ENCODE measurements around the gene MAEA. TPM values are rescaled to one million over a fixed set of nuclear protein-coding genes. Genes with fewer than 3 reads are reported as not detected.

Gene MAEA
- total RNA-seq, 2 donors from 2014 or later, result 76.0 to 110 TPM

DNA sequence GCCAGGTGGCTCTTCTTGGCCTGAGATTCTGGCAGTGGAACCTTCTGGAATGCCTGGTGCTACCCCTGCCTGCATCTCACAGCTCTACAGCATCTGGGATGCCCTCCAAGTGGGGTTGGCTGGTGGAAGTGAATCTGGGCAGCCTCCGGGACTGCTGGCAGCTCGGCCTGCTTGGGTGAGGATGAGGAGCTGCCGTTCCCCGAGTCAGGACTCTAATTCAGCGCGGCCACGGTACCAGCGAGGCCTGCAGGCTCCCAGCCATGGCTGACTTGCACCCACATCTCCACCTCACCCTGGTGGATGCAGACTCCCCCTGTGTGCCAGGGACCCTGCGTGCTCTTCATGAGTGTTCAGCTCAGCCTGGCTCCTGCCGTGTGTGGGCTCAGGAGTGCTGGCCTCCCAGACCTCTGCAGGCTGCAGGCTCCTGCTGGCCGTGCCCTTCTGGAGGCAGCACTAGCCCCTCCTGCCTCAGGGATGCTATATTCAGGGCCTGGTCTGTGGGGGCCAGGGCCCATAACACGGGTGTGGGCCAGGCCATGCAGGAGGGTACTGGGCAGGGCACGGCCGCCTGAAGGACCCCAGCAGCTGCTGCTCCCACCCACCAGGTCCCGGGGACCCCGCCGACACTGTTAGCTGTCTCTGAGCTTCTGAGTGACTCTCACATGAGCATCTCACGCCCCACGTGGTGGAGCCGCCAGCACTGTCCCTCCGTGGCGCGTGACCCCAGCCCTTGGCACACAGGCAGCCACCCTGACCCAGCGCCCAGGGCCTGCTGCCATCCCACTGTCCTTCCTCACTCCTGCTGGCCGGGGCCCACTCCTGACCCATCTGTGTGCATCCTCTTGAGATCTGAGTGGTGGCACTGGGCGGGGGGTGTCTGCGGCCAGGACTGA lies 67.9 kb downstream of the MAEA start:
- Histone ChIP-seq H3K36me3 (peaks cover 0 to 6% of the 10 kb centered on the region in 2 donors), H3K9me3 (no peaks in the 10 kb centered on the region), H3K4me1 (replicated peaks) (no peaks in the 10 kb centered on the region), H3K27ac (no peak overlapping the region), H3K4me3 (no peak overlapping the region), H3K27me3 (replicated peaks; ENCODE audit: insufficient read depth) (no peaks in the 10 kb centered on the region)
- TF ChIP-seq POLR2A (IDR thresholded peaks at IDR 0.05) (no peak), POLR2AphosphoS5 (IDR thresholded peaks at IDR 0.05) (no peak)
- TF ChIP-seq, protein P1, sequence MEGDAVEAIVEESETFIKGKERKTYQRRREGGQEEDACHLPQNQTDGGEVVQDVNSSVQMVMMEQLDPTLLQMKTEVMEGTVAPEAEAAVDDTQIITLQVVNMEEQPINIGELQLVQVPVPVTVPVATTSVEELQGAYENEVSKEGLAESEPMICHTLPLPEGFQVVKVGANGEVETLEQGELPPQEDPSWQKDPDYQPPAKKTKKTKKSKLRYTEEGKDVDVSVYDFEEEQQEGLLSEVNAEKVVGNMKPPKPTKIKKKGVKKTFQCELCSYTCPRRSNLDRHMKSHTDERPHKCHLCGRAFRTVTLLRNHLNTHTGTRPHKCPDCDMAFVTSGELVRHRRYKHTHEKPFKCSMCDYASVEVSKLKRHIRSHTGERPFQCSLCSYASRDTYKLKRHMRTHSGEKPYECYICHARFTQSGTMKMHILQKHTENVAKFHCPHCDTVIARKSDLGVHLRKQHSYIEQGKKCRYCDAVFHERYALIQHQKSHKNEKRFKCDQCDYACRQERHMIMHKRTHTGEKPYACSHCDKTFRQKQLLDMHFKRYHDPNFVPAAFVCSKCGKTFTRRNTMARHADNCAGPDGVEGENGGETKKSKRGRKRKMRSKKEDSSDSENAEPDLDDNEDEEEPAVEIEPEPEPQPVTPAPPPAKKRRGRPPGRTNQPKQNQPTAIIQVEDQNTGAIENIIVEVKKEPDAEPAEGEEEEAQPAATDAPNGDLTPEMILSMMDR (IDR thresholded peaks at IDR 0.05), result no peak
- no peak for DNase-seq (ENCODE audit: low spot score)
- intact Hi-C loops (cut with DNase I), result loop anchor here (5.0 kb wide), 1 partner anchor 275 kb away; no protein-coding TSS in a partner anchor
- WGBS, result 93% methylated on average over 25 of the region's 27 CpGs

DNA sequence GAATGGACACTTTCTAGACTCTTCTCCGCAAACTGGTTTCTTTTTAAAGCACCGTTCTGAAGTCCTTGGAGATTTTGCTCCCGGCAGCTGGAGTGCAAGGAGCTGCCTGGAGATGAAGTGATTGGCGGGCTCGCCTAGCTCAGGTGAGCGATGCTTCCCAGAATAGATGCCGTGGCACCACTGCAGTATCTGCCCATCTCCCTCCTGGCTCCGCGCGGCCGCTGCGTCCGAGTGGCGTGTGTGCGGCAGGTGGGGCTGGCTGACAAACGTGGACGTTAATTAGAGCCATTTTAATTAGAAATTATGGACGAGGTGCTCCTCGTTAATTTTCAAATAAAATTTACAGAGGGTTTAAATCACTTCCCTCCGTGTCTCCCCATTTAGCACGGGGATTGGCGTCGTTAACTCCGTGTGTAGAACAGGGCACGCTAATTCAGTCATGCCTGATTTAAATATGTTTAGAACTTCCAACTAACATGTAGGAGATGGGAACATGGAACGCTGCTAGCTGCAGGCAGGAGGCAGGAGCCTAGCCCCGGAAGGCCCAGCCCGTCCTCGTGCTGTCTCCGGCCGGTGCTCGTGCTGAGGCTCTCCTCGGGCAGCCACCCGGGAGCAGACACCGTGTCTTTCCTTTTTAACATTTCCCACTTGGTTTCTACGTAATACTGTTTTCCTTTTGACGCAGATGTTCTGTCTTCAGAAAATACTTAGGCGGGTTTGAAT lies 68.9 kb downstream of the MAEA start:
- WGBS, result 91% methylated on average over 38 of the region's 38 CpGs
- Histone ChIP-seq H3K9me3 (no peaks in the 10 kb centered on the region), H3K27ac (no peak overlapping the region), H3K4me3 (no peak overlapping the region), H3K36me3 (peaks cover 0 to 6% of the 10 kb centered on the region in 2 donors), H3K4me1 (replicated peaks) (no peaks in the 10 kb centered on the region), H3K27me3 (replicated peaks; ENCODE audit: insufficient read depth) (no peaks in the 10 kb centered on the region)
- intact Hi-C loops (cut with DNase I), result loop anchor here (5.0 kb wide), 1 partner anchor 274 kb away; no protein-coding TSS in a partner anchor
- TF ChIP-seq, protein P1 (IDR thresholded peaks at IDR 0.05), result no peak
- TF ChIP-seq POLR2AphosphoS5 (IDR thresholded peaks at IDR 0.05) (no peak), POLR2A (IDR thresholded peaks at IDR 0.05) (no peak)
- DNase-seq (ENCODE audit: low spot score), result no peak

DNA sequence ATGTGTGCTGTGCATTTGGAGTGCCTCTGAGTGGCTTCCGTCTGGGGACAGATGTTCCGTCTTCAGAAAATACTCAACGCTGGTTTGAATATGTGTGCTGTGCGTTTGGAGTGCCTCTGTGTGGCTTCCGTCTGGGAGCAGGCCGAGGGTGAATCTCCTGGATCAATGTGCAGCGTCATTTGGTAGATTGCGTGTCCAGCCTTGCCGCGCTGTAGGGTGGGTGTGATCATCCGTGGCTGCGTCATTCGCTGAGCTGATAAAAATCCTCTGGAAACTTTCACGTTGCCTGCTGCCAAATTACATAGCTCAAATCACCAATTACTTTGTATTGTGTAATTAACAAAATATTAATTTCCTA lies 69.4 kb downstream of the MAEA start:
- no peak overlapping the region for H3K4me3 ChIP-seq
- H3K9me3 ChIP-seq, result no peaks in the 10 kb centered on the region
- H3K27ac ChIP-seq, result no peak overlapping the region
- no peak for DNase-seq (ENCODE audit: low spot score)
- WGBS, result 92% methylated on average over 14 of the region's 14 CpGs
- TF ChIP-seq POLR2AphosphoS5 (IDR thresholded peaks at IDR 0.05) (no peak), POLR2A (IDR thresholded peaks at IDR 0.05) (no peak)
- TF ChIP-seq, protein P1 (IDR thresholded peaks at IDR 0.05), result no peak
- H3K27me3 ChIP-seq (replicated peaks; ENCODE audit: insufficient read depth), result no peaks in the 10 kb centered on the region
- intact Hi-C loops (cut with DNase I), result loop anchor here (5.0 kb wide), 1 partner anchor 273 kb away; no protein-coding TSS in a partner anchor
- H3K4me1 ChIP-seq (replicated peaks), result no peaks in the 10 kb centered on the region
- peaks cover 0 to 6% of the 10 kb centered on the region in 2 donors for H3K36me3 ChIP-seq

DNA sequence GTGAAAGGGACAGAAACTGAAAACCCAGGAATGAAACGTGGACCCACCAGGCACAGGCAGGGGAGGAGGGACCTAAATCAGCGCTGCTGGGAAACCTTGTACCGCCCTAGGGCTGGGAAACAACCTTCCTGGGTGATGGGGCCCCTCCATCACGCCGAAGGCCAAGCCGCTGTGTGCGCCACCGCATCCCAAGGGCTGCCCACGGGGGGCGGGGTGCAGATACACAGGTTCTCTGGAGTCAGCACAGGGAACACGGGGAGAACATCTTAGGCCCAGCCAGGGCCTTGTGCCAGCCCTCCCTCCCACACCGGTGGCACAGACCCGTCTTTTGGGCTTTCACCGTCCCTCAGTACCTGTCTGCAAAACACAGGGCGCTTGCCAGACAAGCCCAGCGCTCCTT lies 70.3 kb downstream of the MAEA start:
- Histone ChIP-seq H3K36me3 (peaks cover 0 to 6% of the 10 kb centered on the region in 2 donors), H3K4me1 (replicated peaks) (no peaks in the 10 kb centered on the region), H3K9me3 (no peaks in the 10 kb centered on the region), H3K4me3 (no peak overlapping the region), H3K27ac (no peak overlapping the region), H3K27me3 (replicated peaks; ENCODE audit: insufficient read depth) (no peaks in the 10 kb centered on the region)
- DNase-seq (ENCODE audit: low spot score), result no peak
- intact Hi-C loops (cut with DNase I), result loop anchor here (5.0 kb wide), 1 partner anchor 272 kb away; no protein-coding TSS in a partner anchor
- WGBS, result 86% methylated on average over 16 of the region's 16 CpGs
- TF ChIP-seq POLR2A (IDR thresholded peaks at IDR 0.05), result no peak
- TF ChIP-seq, protein P1 (IDR thresholded peaks at IDR 0.05), result no peak
- no peak for TF ChIP-seq POLR2AphosphoS5 (IDR thresholded peaks at IDR 0.05)
